Neural cell (in vitro differentiated cells): ENCODE measurements around the gene CSK. TPM values are rescaled to one million over a fixed set of nuclear protein-coding genes. Genes with fewer than 3 reads are reported as not detected.

Experiments
- H2AFZ ChIP-seq: fragments of 200-600, 300-800 bp; sonication (generic), shearing (Covaris generic); 2 replicates; pipeline ENCODE4 v1.6.0; 2014; ENCODE audit warnings: low read depth, mild to moderate bottlenecking, antibody characterized with exemption, low read length, moderate library complexity
- H3F3A ChIP-seq: fragments of 200-600 bp; shearing (Covaris generic); 2 replicates; pipeline ENCODE4 v1.6.1; 2016; ENCODE audit warnings: mild to moderate bottlenecking, moderate library complexity, mixed read lengths, antibody characterized with exemption, low read length; ENCODE audit not compliant: insufficient read depth, poor library complexity, severe bottlenecking
- H3K27ac ChIP-seq: fragments of 200-600, 300-800 bp; sonication (generic), shearing (Covaris generic); 2 replicates; pipeline ENCODE4 v1.5.1; 2014; ENCODE audit warnings: mild to moderate bottlenecking, low read length, moderate library complexity
- H3K27me3 ChIP-seq: fragments of 300-800, 200-600 bp; sonication (generic), shearing (Covaris generic); 2 replicates; pipeline ENCODE4 v1.6.0; 2014; ENCODE audit warnings: mild to moderate bottlenecking, low read depth, low read length, moderate library complexity; ENCODE audit not compliant: insufficient read depth
- H3K36me3 ChIP-seq: fragments of 300-800, 200-600 bp; sonication (generic), shearing (Covaris generic); 2 replicates; pipeline ENCODE4 v1.5.1; 2014; ENCODE audit warnings: mild to moderate bottlenecking, antibody characterized with exemption, low read length, moderate library complexity; ENCODE audit not compliant: insufficient read depth
- H3K4me2 ChIP-seq: fragments of 300-800, 200-600 bp; sonication (generic), shearing (Covaris generic); 2 replicates; pipeline ENCODE4 v1.6.0; 2014; ENCODE audit warnings: mild to moderate bottlenecking, low read length
- H3K4me3 ChIP-seq: fragments of 300-800, 200-600 bp; sonication (generic), shearing (Covaris generic); 2 replicates; pipeline ENCODE4 v1.5.1; 2014; ENCODE audit warnings: mild to moderate bottlenecking, low read length, moderate library complexity
- H3K79me2 ChIP-seq: fragments of 200-600 bp; shearing (Covaris generic); replicated peaks from 2 replicates; pipeline ENCODE4 v1.6.0; 2014; ENCODE audit warnings: mild to moderate bottlenecking, low read length, moderate library complexity; ENCODE audit not compliant: insufficient read depth
- H3K9ac ChIP-seq: fragments of 300-800, 200-600 bp; sonication (generic), shearing (Covaris generic); 2 replicates; pipeline ENCODE4 v1.6.1; 2016; ENCODE audit warnings: mild to moderate bottlenecking, low read length, mixed read lengths
- H3K9me2 ChIP-seq: fragments of 200-600 bp; shearing (Covaris generic); 2 replicates; pipeline ENCODE4 v1.6.1; 2016; ENCODE audit warnings: mild to moderate bottlenecking, low read length, mixed read lengths; ENCODE audit not compliant: insufficient read depth
- H3K9me3 ChIP-seq: fragments of 200-600, 300-800 bp; sonication (generic), shearing (Covaris generic); 2 replicates; pipeline ENCODE4 v1.6.1; 2016; ENCODE audit warnings: mild to moderate bottlenecking, mixed run types, low read length, moderate library complexity, mixed read lengths
- H4K20me1 ChIP-seq: fragments of 200-600 bp; shearing (Covaris generic); 2 replicates; pipeline ENCODE4 v1.6.1; 2016; ENCODE audit warnings: mild to moderate bottlenecking, mixed run types; ENCODE audit not compliant: insufficient read depth
- EP300 ChIP-seq: fragments of 450-650 bp; conservative IDR thresholded peaks from 2 replicates; pipeline ENCODE4 v1.6.1; 2014; ENCODE audit warnings: antibody characterized with exemption, mild to moderate bottlenecking, moderate library complexity; ENCODE audit not compliant: poor library complexity, severe bottlenecking
- EZH2 ChIP-seq: fragments of 200-600, 300-800 bp; shearing (Covaris generic), sonication (generic); IDR thresholded peaks from 2 replicates; pipeline ENCODE4 v1.6.1; 2014; ENCODE audit warnings: antibody characterized with exemption, low read length, borderline replicate concordance, mild to moderate bottlenecking; ENCODE audit not compliant: insufficient read depth, poor library complexity, severe bottlenecking
- MXI1 ChIP-seq: fragments of 450-650 bp; conservative IDR thresholded peaks from 2 replicates; pipeline ENCODE4 v1.6.1; 2014; ENCODE audit warnings: antibody characterized with exemption, mild to moderate bottlenecking; ENCODE audit not compliant: poor library complexity, severe bottlenecking
- POLR2AphosphoS5 ChIP-seq: IDR thresholded peaks from 2 replicates; pipeline ENCODE4 v1.6.1; 2012
- RAD21 ChIP-seq: fragments of 450-650 bp; conservative IDR thresholded peaks from 2 replicates; pipeline ENCODE4 v1.6.1; 2014; ENCODE audit warnings: antibody characterized with exemption, mild to moderate bottlenecking, moderate library complexity
- SMC3 ChIP-seq: fragments of 450-650 bp; conservative IDR thresholded peaks from 2 replicates; pipeline ENCODE4 v1.6.1; 2014; ENCODE audit warnings: antibody characterized with exemption, mild to moderate bottlenecking, moderate library complexity; ENCODE audit not compliant: poor library complexity
- TAF1 ChIP-seq: IDR thresholded peaks from 2 replicates; pipeline ENCODE4 v1.6.1; 2012; ENCODE audit warnings: low read depth
- polyA plus RNA-seq: library from polyadenylated mRNA; depleted of rRNA; stranded (reverse); fragments of >200 nt; gene quantifications from 2 replicates; pipeline ENCODE4 v1.2.3, GENCODE V29; 2014
- TF ChIP-seq, protein P1 (sequence below): IDR thresholded peaks from 2 replicates; pipeline ENCODE4 v1.6.1; 2012; ENCODE audit warnings: borderline replicate concordance
- TF ChIP-seq, protein P2 (sequence below): fragments of 450-650 bp; IDR thresholded peaks from 2 replicates; pipeline ENCODE4 v1.5.1; 2014; ENCODE audit warnings: antibody characterized with exemption, mild to moderate bottlenecking, moderate library complexity; ENCODE audit not compliant: poor library complexity, severe bottlenecking

CSK gene
- polyA plus RNA-seq, 1 donor from 2014 or later, result 45.5 TPM

DNA sequence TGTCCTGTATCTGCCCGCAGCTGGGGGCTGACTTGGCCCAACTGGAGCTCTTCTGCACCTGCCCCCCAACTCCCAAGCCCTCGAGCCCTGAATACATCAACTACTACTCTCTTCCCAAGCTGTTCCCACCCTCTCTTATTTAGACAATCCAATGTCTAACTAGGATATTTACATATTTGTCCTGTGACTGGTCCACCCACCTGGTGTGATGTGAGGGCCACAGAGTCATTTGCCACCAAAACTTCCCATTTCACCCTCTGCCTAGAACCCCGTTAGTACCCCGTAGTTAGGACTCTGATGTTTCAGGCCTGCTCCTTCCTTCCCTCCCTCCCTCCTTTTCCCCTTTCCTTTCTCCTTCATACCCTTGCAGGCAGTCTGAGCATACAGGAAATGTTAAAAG is 50.9 kb downstream of the CSK start:
- Histone ChIP-seq H2AFZ (no peak overlapping the region), H3K79me2 (no peaks in the 10 kb centered on the region), H3K4me3 (no peak overlapping the region), H3K27me3 (peaks cover 12% of the 10 kb centered on the region), H3K27ac (no peak overlapping the region), H3K9me3 (no peaks in the 10 kb centered on the region), H3K9ac (no peak overlapping the region), H3F3A (no peaks in the 10 kb centered on the region), H4K20me1 (no peaks in the 10 kb centered on the region), H3K36me3 (no peaks in the 10 kb centered on the region), H3K9me2 (no peaks in the 10 kb centered on the region), H3K4me2 (no peak overlapping the region)
- TF ChIP-seq TAF1 (no peak), RAD21 (no peak), EP300 (no peak), POLR2AphosphoS5 (no peak), MXI1 (no peak), EZH2 (no peak), SMC3 (no peak)
- TF ChIP-seq, protein P1, sequence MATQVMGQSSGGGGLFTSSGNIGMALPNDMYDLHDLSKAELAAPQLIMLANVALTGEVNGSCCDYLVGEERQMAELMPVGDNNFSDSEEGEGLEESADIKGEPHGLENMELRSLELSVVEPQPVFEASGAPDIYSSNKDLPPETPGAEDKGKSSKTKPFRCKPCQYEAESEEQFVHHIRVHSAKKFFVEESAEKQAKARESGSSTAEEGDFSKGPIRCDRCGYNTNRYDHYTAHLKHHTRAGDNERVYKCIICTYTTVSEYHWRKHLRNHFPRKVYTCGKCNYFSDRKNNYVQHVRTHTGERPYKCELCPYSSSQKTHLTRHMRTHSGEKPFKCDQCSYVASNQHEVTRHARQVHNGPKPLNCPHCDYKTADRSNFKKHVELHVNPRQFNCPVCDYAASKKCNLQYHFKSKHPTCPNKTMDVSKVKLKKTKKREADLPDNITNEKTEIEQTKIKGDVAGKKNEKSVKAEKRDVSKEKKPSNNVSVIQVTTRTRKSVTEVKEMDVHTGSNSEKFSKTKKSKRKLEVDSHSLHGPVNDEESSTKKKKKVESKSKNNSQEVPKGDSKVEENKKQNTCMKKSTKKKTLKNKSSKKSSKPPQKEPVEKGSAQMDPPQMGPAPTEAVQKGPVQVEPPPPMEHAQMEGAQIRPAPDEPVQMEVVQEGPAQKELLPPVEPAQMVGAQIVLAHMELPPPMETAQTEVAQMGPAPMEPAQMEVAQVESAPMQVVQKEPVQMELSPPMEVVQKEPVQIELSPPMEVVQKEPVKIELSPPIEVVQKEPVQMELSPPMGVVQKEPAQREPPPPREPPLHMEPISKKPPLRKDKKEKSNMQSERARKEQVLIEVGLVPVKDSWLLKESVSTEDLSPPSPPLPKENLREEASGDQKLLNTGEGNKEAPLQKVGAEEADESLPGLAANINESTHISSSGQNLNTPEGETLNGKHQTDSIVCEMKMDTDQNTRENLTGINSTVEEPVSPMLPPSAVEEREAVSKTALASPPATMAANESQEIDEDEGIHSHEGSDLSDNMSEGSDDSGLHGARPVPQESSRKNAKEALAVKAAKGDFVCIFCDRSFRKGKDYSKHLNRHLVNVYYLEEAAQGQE, result no peak
- TF ChIP-seq, protein P2, sequence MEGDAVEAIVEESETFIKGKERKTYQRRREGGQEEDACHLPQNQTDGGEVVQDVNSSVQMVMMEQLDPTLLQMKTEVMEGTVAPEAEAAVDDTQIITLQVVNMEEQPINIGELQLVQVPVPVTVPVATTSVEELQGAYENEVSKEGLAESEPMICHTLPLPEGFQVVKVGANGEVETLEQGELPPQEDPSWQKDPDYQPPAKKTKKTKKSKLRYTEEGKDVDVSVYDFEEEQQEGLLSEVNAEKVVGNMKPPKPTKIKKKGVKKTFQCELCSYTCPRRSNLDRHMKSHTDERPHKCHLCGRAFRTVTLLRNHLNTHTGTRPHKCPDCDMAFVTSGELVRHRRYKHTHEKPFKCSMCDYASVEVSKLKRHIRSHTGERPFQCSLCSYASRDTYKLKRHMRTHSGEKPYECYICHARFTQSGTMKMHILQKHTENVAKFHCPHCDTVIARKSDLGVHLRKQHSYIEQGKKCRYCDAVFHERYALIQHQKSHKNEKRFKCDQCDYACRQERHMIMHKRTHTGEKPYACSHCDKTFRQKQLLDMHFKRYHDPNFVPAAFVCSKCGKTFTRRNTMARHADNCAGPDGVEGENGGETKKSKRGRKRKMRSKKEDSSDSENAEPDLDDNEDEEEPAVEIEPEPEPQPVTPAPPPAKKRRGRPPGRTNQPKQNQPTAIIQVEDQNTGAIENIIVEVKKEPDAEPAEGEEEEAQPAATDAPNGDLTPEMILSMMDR, result no peak

DNA sequence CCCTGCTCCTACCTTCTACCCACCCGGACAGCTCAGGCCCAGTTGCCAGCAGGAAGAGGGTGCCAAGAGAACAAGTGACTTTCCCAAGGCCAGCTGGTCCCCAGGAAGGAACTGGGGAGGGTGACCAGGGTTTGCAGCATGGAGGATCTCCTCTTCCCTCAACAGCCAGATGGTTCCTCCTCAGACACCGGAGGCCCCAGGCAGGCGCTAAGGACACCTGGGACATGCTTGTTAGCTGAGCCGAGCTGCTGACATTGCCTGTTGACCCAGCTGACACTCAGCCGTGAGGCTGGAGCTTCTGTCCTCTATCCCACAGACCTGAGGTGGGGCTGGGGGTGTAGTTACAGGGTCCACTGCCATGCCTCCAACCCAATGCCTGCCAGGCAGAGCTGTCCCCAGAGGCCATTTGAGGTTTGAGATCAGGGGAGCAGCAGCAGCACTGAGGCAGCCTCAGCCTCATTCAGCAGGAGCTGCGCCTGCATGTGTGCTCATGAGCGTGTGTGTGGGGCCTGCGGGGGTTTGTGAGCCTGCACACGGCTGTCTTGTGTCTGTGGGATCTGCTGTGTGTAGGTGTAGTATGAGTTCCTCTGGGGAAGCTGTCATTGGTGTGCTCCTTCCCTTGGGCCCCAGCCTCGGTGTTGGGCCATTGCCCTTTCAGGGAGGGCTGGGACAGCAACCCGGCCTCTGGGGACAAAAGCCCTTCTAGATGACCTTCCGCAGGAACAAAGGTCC is 51.7 kb downstream of the CSK start:
- Histone ChIP-seq H3K4me2 (no peak overlapping the region), H3K4me3 (no peak overlapping the region), H3K9me3 (no peaks in the 10 kb centered on the region), H2AFZ (no peak overlapping the region), H3K36me3 (no peaks in the 10 kb centered on the region), H4K20me1 (no peaks in the 10 kb centered on the region), H3K27me3 (peaks cover 7% of the 10 kb centered on the region), H3K79me2 (no peaks in the 10 kb centered on the region), H3F3A (no peaks in the 10 kb centered on the region), H3K9ac (no peak overlapping the region), H3K9me2 (no peaks in the 10 kb centered on the region), H3K27ac (no peak overlapping the region)
- TF ChIP-seq POLR2AphosphoS5 (no peak), EZH2 (no peak), SMC3 (no peak), RAD21 (no peak), EP300 (no peak), TAF1 (no peak), MXI1 (no peak)
- TF ChIP-seq, protein P2, result no peak
- TF ChIP-seq, protein P1, result no peak
